HEK293 (cell line): Measurements from ENCODE around the gene TCEA3.

Source experiments
- CTCF ChIP-seq: fragments of 450-650 bp; formaldehyde crosslinking; IDR thresholded peaks from 2 replicates; pipeline ENCODE4 v1.5.1; 2016; ENCODE audit warnings: missing biosample characterization, missing genetic modification characterization
- GFI1B ChIP-seq: fragments of 450-650 bp; formaldehyde crosslinking; IDR thresholded peaks from 2 replicates; pipeline ENCODE4 v1.5.1; 2016; ENCODE audit warnings: missing biosample characterization, missing genetic modification characterization
- KLF10 ChIP-seq: fragments of 450-650 bp; IDR thresholded peaks from 2 replicates; pipeline ENCODE4 v1.5.1; 2018; ENCODE audit warnings: missing biosample characterization, mild to moderate bottlenecking, missing genetic modification characterization
- MYNN ChIP-seq: fragments of 450-650 bp; formaldehyde crosslinking; IDR thresholded peaks from 2 replicates; pipeline ENCODE4 v1.5.1; 2016; ENCODE audit warnings: missing biosample characterization, missing genetic modification characterization, borderline replicate concordance
- PATZ1 ChIP-seq: fragments of 450-650 bp; formaldehyde crosslinking; IDR thresholded peaks from 2 replicates; pipeline ENCODE4 v1.5.1; 2016; ENCODE audit warnings: missing biosample characterization, missing genetic modification characterization
- SALL2 ChIP-seq: fragments of 450-650 bp; formaldehyde crosslinking; IDR thresholded peaks from 2 replicates; pipeline ENCODE4 v1.5.0; 2017; ENCODE audit warnings: missing biosample characterization, mild to moderate bottlenecking, missing genetic modification characterization, borderline replicate concordance
- ZBTB7A ChIP-seq: fragments of 450-650 bp; formaldehyde crosslinking; IDR thresholded peaks from 2 replicates; pipeline ENCODE4 v1.5.1; 2016; ENCODE audit warnings: low read depth, missing biosample characterization, missing genetic modification characterization
- ZNF274 ChIP-seq, 2 experiments: fragments of 200-500 bp in 1 of 2; fragments of 450-650 bp in 1 of 2; sonication (Bioruptor generic) in 1 of 2; formaldehyde crosslinking in 1 of 2; IDR thresholded peaks; 2 replicates each; pipeline versions ENCODE4 v1.5.1 to v1.6.1; 2014 to 2016; ENCODE audit warnings: borderline replicate concordance in 1 of 2, inconsistent platforms in 1 of 2, low read length in 1 of 2, missing biosample characterization in 1 of 2, missing genetic modification characterization in 1 of 2
- ZNF292 ChIP-seq: fragments of 450-650 bp; formaldehyde crosslinking; IDR thresholded peaks from 2 replicates; pipeline ENCODE4 v1.5.1; 2016; ENCODE audit warnings: low read depth, missing biosample characterization, missing genetic modification characterization, borderline replicate concordance
- ZNF302 ChIP-seq: fragments of 450-650 bp; formaldehyde crosslinking; IDR thresholded peaks from 2 replicates; pipeline ENCODE4 v1.5.1; 2016; ENCODE audit warnings: missing biosample characterization, missing genetic modification characterization, low read depth
- ZNF580 ChIP-seq: fragments of 450-650 bp; formaldehyde crosslinking; IDR thresholded peaks from 2 replicates; pipeline ENCODE4 v1.5.1; 2016; ENCODE audit warnings: missing biosample characterization, missing genetic modification characterization
- ZNF658 ChIP-seq: fragments of 450-650 bp; formaldehyde crosslinking; IDR thresholded peaks from 2 replicates; pipeline ENCODE4; 2016; ENCODE audit warnings: missing biosample characterization, missing genetic modification characterization
- ZNF707 ChIP-seq: fragments of 450-650 bp; formaldehyde crosslinking; IDR thresholded peaks from 2 replicates; pipeline ENCODE4 v1.5.1; 2016; ENCODE audit warnings: missing biosample characterization, missing genetic modification characterization
- ZNF843 ChIP-seq: fragments of 450-650 bp; formaldehyde crosslinking; IDR thresholded peaks from 2 replicates; pipeline ENCODE4 v1.5.1; 2016; ENCODE audit warnings: missing biosample characterization, missing genetic modification characterization

GRCh38 chr1:23387494-23387893 is 37.1 kb downstream of the TCEA3 start:
- TF ChIP-seq GFI1B (tag by site-specific recombination): no peak
- TF ChIP-seq ZNF658 (tag by site-specific recombination): no peak
- TF ChIP-seq ZNF302: no peak
- TF ChIP-seq CTCF (tag by site-specific recombination): no peak
- no peak for TF ChIP-seq ZNF843
- no peak for TF ChIP-seq ZNF707 (tag by site-specific recombination)
- TF ChIP-seq ZBTB7A (tag by site-specific recombination): no peak
- TF ChIP-seq MYNN (tag by site-specific recombination): no peak
- TF ChIP-seq ZNF580 (tag by site-specific recombination): no peak
- no peak for TF ChIP-seq SALL2
- TF ChIP-seq KLF10 (tag by site-specific recombination): no peak
- no peak for TF ChIP-seq PATZ1 (tag by site-specific recombination)
- no peak for TF ChIP-seq ZNF292 (tag by site-specific recombination)
- TF ChIP-seq ZNF274 (IDR thresholded peaks at IDR 0.05; ENCODE audit: low read length): no peak
- no peak for TF ChIP-seq ZNF274 (tag by site-specific recombination; IDR thresholded peaks at IDR 0.05; ENCODE audit: borderline replicate concordance)
